Measurements from ENCODE around the gene KIF11.
A peak's percentile ranks its signal among the peaks of the same experiment; 100 is the strongest.
"Not testable (repeated sequence)": the region's sequence is repeated elsewhere in the genome, so short reads cannot be mapped to it uniquely, and the experiment has no call there.

Gene KIF11

GRCh38 chr10:92591550-92592022 lies 1.3 kb upstream of the KIF11 start:
- DNase-seq = peak; percentile 17

GRCh38 chr10:92593619-92594588 lies 974 bp downstream of the KIF11 start:
- no peak for DNase-seq

GRCh38 chr10:92595505-92595904 lies 2.6 kb downstream of the KIF11 start:
- DNase-seq = no peak

- no peak for DNase-seq
Observed at GRCh38 chr10:92598321-92598720, 5.4 kb downstream of the KIF11 start.

- DNase-seq = no peak
Observed at GRCh38 chr10:92604841-92605240, 11.9 kb downstream of the KIF11 start.

- no peak for DNase-seq
Observed at GRCh38 chr10:92615515-92615914, 22.6 kb downstream of the KIF11 start.

- no peak for DNase-seq
Observed at GRCh38 chr10:92619368-92619767, 26.4 kb downstream of the KIF11 start.

GRCh38 chr10:92627845-92628480 lies 35.0 kb downstream of the KIF11 start:
- DNase-seq = no peak

- no peak for DNase-seq
Observed at GRCh38 chr10:92629945-92630344, 37.0 kb downstream of the KIF11 start.

GRCh38 chr10:92638037-92638436 lies 45.1 kb downstream of the KIF11 start:
- DNase-seq = no peak

GRCh38 chr10:92640107-92640506 lies 47.2 kb downstream of the KIF11 start:
- DNase-seq = no peak

GRCh38 chr10:92641492-92641891 lies 48.6 kb downstream of the KIF11 start:
- DNase-seq = no peak

- no peak for DNase-seq
Observed at GRCh38 chr10:92644921-92645320, 52.0 kb downstream of the KIF11 start.

GRCh38 chr10:92650864-92651263 lies 57.9 kb downstream of the KIF11 start:
- not testable (repeated sequence) for DNase-seq

GRCh38 chr10:92655426-92655825 lies 62.5 kb downstream of the KIF11 start:
- DNase-seq = no peak

GRCh38 chr10:92656266-92656961 lies 63.5 kb downstream of the KIF11 start:
- no peak for DNase-seq

GRCh38 chr10:92657024-92657423 lies 64.1 kb downstream of the KIF11 start:
- DNase-seq = no peak

- DNase-seq = no peak
Observed at GRCh38 chr10:92662848-92663247, 69.9 kb downstream of the KIF11 start.

- DNase-seq = no peak
Observed at GRCh38 chr10:92664322-92664721, 71.4 kb downstream of the KIF11 start.

- DNase-seq = no peak
Observed at GRCh38 chr10:92667078-92667477, 74.1 kb downstream of the KIF11 start.

GRCh38 chr10:92677708-92678107 lies 84.8 kb downstream of the KIF11 start:
- DNase-seq = no peak

GRCh38 chr10:92678206-92678605 lies 85.3 kb downstream of the KIF11 start:
- DNase-seq = no peak

GRCh38 chr10:92681306-92681834 lies 88.4 kb downstream of the KIF11 start:
- DNase-seq = no peak

Data from NCI-H2029 treated with DMSO at 0.1 percent for 48 hours (cell line).